GM19238 (cell line): ENCODE data around the gene CLCNKB.
"Not testable (repeated sequence)": the region's sequence is repeated elsewhere in the genome, so short reads cannot be mapped to it uniquely, and the experiment has no call there.

Experiments
- DNase-seq: peaks from one replicate; pipeline ENCODE4 v3.0.0; 2011; ENCODE audit warnings: low spot score; ENCODE audit not compliant: insufficient read length

CLCNKB gene

DNA sequence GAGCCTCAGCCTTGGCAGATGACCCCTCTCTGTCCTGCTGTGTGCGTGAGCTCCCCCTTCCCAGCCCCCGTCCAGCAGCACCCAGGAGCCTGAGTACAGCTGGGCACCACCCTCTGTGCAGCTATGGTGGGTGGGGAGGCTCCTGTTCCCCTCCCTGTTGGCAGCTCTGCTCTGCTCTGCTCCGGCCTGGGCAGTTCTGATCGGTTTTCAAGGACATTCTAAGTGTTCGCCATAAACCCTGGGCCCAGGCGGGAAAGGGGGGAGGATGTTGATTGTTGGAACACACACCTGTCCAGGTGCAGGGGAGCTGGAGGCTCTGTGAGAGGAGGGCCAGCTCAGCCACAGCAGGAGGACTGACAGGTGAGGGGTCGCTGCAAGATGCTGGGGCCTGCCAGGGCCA, at the start of gene CLCNKB:
CLCNKB (plus strand) TSS at position 262 of the 400 bp plus-strand sequence. CDS start 711 bp downstream, outside the sequence.
- no peak for DNase-seq

DNA sequence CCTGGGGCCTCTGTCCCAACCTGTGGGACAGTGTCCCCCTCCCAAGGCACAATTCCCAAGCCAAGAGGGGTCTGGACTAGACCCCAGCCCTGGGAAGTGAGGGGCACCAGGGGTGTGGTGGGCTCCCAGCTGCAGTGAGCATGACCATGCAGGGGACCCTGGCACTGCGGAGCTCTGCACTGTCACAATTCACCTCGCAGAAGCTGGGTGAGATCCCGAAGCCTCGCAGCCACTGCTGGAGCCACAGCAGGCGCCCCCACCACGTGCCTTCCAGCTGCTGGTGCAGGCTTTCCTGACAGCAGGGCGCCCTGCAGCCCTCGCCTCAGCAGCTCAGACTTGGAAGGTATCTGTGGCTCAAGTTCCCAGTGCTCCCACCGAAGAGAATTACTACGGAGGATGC, 49.5 kb upstream of the CLCNKB start:
- DNase-seq, result no peak

DNA sequence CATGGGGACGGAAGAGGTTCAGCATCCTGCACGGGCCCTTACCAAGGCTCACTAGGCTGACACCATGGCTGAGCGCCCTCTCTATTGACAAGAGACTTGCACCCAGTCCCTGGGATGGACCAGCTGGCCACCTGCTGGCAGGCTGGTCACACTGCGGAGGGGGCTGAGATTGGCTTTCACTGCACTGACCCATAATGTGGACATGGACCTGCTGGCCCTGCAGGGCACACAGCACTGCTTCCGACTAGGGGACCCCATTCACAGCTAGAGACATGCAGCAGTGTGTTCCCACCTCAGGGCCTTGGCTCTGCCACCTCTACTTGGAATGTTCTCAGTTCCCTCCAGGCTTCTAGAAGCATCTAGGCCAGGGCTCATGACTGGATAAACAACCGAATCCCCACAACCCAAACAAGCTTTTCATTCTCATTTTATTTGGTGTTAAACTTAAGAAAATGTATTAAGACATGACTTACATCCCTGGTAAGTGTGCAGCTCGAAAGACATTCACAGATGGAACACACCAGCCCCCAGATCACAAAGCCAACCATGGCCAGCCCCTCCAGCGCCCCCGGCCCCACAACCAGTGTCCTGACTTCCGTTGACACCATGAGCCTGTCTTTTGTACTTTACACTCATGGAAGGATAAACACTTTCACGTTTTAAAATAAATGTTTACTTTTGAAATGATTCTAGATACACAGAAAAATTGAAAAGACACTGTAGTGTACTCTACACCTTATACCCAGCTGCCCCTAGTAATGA, 48.8 kb upstream of the CLCNKB start:
- no peak for DNase-seq

DNA sequence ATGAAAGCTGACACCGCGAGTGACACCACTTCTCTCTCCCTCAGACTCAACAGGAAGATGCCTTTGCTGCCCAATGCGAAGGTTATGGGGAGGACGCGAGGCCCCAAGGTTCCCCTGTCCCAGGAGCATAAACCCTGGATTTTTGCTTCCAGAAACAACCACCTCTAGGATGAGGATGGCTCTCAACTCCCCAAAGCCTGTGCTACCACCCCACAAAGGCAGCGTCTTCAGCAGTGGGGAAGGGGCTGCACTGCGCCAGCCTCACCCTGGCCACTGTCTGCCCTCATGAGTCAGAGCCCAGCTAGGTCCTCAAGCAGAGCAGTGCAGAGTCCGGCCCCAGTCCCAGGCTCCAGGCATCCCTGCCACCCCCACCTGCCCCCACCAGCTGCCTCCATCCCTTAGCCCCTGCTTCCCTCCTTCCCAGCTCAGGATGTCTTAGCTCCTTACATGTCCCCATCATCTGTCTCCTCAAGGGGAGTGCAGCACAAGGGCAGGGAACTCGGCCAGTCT, 46.5 kb upstream of the CLCNKB start:
- no peak for DNase-seq

DNA sequence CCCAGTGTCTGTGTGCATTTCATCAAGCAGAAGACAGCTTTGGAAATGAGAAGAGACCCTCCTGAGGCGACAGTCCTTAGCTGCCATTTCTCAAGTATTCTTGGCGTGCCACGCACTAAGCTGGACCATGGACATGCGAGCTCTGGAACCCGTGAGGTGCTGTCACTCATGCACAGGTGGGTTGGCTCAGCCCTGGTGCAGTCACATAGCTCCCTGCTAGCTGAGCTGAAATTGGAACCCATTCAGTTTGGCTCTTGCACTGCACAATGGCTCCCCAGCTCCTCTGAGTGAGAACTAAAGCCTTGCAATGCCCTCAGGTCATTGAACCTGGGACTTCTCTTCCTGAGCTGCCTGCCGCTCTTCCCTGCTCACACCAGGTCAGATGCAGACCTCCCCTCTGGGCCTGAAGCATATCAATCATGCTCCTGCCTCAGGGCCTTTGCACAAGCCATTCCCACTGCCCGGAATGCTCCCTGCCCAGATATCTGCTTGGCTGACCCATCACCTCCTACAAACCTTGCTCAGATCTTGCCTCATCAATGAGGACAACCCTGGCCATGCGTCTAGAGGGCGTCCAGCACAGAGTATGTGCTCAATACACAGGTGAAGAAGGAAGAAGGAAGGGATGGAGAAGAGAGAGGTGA, 45.8 kb upstream of the CLCNKB start:
- no peak for DNase-seq

DNA sequence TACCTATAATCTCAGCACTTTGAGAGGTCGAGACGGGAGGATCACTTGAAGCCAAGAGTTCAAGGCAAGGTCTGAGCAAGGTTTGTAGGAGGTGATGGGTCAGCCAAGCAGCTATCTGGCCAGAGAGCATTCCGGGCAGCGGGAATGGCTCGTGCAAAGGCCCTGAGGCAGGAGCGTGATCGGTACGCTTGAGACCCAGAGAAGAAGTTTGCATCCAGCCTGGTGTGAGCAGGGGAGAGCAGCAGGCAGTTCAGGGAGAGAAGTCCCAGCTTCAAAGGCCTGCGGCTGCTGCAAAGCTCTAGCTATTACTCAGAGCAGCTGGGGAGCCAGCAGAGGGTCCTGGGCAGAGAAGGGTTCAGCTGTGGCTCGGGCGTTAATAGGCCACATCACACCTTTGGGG, 44.7 kb upstream of the CLCNKB start:
- DNase-seq, result no peak

DNA sequence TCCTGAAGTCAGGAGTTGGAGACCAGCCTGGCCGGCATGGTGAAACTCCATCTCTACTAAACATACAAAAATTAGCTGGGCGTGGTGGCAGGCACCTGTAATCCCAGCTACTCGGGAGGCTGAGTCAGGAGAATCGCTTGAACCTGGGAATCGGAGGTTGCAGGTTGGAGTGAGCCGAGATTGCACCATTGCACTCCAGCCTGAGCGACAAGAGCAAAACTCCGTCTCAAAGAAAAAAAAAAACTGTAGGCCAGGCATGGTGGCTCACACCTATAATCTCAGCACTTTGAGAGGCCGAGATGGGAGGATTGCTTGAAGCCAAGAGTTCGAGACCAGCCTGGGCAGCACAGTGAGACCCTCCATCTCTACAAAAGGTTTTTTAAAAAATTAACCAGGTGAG, 42.3 kb upstream of the CLCNKB start:
- DNase-seq, result not testable (repeated sequence)

DNA sequence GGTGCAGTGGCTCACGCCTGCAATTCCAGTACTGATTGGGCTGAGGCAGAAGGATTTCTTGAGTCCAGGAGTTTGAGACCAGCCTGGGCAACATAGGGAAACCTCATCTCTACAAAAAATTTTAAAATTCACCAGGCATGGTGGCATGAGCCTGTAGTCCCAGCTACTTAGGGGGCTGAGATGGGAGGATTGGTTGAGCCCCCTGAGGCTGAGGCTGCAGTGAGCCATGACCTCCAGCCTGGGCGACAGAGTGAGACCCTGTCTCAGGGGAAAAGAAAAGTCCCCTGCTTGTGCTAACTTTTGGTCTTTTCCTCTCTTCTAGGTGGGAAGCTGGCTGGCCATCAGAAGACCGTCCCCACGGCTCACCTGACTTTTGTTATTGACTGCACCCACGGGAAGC, 38.0 kb upstream of the CLCNKB start:
- no peak for DNase-seq

DNA sequence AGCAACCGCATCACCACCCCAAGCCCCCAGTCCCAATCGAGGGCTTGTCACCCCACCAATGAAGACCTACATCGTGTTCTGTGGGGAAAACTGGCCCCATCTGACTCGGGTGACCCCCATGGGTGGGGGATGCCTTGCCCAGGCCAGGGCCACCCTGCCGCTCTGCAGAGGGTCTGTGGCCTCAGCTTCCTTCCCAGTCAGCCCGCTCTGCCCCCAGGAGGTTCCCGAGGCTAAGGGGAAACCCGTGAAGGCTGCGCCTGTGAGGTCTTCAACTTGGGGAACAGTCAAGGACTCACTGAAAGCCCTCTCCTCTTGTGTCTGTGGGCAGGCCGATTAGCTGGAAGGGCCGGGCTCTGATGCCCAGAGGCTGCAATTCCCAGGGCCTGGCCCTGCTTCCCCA, 37.6 kb upstream of the CLCNKB start:
- DNase-seq, result no peak

DNA sequence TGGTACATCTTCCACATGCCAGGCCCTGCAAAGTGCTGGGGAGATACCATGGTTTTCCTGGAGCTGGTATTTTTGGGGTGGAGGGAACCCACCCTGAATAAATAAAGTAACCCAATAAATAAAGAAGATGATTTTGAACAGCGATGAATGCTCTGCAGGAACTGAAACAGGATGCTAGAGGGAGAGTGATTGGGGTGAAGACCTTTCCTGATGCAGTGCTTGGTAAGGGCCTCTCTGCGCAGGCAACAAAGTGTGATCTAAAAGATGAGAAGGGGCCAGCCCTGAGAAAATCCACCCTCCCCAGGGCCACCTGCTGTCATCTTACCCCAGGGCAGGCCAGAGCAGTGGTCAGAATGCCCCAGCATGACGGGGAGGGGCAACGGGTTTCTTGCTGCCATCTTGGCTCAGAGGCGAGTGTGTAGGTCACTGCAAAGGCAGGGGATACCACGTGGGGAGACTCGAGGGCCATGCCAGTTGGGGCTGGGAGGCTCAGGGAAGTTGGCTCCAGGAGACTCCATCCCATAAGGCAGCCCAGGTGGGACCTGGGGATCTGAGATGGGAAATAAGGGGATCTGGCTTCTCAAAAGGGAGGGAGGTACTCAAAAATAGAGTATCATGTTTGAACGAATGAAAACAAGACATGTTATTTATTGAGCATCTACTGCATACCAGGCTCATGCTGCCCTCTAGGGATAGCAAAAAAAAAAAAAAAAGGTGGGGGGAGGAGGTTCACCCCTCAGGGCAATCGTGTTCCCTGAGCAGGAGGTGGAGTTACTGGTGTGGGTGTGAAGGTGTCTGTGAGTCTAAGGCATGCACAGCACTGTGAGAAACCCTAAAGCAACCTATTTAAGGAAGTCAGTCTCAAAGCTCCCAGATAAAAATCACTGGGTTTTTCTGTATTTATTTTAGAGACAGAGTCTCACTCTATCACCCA, 36.8 kb upstream of the CLCNKB start:
- DNase-seq, result no peak

DNA sequence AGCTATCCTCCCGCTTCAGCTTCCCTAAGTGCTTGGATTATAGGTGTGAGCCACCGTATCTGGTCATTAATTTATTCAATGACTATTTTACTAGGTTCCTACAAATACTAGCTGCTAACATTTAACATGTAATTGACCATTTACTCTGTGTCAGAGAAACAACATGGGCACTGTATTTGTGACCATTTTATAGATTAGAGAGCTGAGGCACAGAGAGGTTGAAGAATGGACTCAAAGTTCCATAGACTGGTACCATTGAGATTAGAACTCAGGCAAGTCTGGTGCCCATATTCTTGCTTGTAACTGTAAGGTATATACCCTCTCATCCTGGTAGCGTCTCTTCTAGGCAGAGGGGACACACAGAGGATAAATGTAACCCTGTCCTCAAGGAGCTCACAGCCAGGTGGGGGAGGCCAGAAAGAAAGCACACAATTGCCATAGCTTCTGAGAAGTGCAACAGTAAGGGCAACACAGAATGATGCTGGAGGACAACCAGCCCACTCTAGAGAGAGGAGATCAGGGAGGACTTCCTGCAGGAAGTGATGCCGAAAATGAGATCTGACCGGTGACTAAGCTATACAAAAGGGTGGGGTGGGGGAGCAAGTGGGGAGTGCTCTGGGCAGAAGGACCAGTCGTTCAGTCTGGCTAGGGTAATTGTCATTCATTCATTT, 35.8 kb upstream of the CLCNKB start:
- DNase-seq, result no peak

DNA sequence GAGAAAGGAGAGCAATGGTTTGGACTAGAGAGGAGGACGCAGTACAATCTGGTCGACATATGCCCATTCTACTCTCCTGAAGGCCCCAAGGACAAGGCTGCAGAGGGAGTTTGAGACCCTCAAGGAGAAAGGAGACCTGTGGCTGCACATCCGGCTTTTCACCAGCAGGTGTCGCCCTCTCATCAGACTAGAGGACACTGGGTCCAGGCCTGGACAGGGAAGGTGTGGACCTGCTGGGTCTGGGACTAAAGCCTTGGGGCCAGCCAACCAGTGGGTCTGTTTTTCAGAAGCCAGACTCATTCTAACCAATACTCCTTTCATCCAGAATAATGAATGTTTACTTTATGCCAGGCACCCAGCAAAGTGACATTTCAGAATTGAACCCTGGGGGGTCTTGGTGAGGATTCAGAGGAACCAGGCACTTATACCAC, 34.5 kb upstream of the CLCNKB start:
- DNase-seq, result peak; percentile 60

DNA sequence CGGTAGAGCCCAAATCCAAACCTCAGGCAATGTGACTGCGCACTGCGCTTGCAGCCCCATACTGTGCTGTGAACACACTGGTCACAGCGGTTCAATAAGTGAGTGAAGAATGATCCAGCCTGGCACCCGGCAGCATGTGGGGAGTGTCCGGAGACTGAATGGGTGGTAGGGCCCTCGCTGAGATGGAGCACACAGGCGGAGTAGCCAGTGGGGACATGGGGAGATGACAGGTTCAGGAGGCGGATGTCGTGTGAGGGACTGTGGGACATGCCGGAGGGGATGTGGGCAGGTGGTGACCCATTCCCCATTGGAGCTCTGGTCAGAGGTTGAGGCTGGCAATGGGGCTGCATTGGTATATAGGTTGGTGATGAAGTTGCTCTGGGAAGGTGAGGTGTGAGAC, 33.9 kb upstream of the CLCNKB start:
- DNase-seq, result no peak

DNA sequence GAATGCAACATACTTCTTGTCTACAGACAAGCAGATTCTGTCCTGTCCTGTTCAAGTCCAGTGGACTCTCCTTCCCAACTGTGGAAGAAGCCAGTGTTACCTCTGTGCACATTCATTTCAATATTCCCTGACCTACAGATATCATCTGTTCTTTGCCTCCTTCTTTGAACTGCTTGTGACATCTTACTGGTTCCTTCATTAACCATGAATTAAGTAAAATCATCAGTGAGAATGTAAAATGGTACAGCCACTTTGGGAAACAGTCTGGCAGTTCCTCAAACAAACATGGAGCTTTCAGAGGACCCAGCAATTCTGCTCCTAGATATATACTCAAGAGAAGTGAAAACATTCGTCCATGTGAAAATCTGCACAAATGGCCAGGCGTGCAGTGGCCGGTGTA, 32.7 kb upstream of the CLCNKB start:
- no peak for DNase-seq

DNA sequence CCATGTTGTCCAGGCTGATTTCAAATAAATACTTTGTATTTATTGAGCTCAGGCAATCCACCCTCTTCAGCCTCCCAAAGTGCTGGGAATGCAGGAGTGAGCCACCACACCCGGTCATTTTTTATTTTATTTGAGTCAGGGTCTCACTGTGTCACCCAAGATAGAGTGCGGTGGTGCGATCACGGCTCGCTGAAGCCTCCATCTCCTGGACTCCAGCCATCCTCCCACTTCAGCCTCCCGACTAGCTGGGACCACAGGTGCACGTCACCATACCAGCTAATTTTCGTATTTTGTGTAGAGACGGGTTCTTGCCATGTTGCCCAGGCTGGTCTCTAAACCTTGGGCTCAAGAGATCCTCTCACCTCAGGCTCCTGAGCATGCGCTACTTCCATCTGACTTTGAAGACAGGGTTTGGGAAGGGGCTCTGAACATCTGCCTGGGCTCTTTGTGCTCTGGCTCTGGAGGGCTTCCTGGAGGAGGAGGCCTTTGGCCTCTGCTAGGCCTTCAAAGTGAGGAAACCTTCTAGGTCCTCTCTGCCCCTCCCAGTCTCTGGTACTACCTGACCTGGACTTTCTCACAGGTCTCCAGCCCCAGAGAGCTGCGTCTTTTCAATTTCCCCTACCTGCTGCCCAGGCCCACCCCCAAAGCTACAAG, 31.5 kb upstream of the CLCNKB start:
- DNase-seq, result no peak

DNA sequence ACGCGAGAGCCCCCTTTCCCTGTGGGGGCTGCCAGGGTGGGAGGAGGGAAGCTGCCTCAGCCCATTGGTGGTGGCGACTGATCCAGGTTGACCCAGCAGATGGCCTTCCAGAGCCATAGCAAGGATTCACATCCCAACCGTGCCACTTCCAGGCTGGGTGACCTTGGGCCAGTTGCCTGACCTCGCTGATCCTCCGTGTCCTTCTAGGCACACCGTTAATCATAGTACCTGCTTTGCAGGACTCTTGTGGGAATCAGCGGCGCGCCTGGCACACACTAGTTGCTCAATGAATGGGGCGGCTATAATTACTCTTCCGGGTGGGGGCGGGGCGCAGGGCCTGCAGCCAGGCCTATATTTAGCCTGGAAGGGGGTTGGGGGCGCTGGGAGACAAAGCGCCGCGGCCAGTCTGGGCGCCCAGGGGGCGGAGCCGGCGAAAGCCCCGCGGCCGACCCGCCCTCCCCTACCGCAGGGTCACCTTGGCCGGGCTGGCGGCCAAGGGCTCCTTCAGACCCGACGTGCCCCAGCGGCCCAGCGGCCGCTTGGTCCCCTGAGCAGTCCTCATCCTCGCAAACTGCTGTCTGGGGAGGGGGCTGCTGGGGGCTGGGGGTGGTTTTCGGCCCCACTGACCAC, 30.9 kb upstream of the CLCNKB start:
- DNase-seq, result no peak

DNA sequence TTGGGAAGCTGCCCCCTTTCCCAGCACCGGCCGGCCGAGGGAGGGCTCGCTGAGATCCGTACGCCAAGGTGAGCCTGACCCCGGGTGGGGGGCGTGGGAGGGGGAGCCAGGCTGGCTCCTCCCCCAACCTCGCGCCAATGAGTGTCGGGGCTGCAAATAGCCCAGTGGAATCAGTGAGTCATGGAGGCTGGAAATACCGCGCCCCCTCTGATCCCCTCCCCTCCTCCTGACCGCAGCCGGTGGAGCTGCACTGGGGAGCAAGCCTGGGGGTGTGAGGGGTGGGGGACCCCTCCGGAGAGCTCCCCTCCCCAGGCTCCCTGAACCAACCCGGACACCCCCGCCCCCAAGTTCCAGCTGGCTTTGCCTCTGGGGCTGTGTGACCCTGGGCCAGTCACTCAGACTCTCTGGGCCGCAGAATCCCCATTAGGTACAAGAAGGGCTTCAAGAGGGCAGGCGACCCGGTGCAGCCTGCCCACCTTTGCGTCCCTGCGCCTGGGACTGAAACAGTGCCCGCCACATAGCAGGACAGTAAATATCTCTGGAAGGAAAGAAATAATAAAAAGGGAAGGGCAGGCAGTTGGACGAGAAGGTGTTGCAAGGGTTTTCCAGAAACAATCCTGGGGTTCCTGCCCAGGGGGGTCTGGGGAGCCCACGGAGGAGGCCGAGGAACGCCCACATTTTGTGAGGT, 30.2 kb upstream of the CLCNKB start:
- DNase-seq, result no peak

DNA sequence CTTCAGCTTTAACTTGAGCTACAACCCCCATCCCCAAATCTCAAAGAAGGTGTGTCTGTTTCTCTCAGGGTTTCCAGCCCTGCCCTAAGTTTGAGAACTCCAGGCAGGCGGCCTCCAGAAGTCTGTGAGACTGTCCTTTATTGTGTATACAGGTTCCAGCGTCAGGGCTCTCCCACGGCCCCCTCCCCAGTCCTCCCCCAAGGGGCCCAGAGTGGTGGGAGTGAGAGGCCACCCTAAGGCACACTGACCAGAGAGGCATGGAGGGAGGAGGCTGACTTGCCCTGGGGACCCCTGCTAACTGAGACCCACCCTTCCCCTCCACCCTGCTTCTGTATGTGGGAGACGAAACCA, 29.7 kb upstream of the CLCNKB start:
- no peak for DNase-seq
